CD4-positive, alpha-beta T cell treated with Interleukin-6 at 100 ng/mL for 8 hours (primary cell): ENCODE data around the gene MOK.
A peak's percentile ranks its signal among the peaks of the same experiment; 100 is the strongest.
"Not testable (repeated sequence)": the region's sequence is repeated elsewhere in the genome, so short reads cannot be mapped to it uniquely, and the experiment has no call there.

ENCODE experiments used
- DNase-seq: peaks from one replicate; pipeline ENCODE4 v3.0.0-alpha.2; 2020; ENCODE audit warnings: mixed read lengths, low spot score

The MOK gene

GRCh38 chr14:102321456-102322422 is 16.8 kb upstream of the MOK start:
- no peak for DNase-seq

GRCh38 chr14:102320671-102321455 is 15.9 kb upstream of the MOK start:
- DNase-seq = no peak

- DNase-seq = peak; percentile 31
These were observed 15.2 kb upstream of the MOK start for GRCh38 chr14:102320033-102320660.

DNA sequence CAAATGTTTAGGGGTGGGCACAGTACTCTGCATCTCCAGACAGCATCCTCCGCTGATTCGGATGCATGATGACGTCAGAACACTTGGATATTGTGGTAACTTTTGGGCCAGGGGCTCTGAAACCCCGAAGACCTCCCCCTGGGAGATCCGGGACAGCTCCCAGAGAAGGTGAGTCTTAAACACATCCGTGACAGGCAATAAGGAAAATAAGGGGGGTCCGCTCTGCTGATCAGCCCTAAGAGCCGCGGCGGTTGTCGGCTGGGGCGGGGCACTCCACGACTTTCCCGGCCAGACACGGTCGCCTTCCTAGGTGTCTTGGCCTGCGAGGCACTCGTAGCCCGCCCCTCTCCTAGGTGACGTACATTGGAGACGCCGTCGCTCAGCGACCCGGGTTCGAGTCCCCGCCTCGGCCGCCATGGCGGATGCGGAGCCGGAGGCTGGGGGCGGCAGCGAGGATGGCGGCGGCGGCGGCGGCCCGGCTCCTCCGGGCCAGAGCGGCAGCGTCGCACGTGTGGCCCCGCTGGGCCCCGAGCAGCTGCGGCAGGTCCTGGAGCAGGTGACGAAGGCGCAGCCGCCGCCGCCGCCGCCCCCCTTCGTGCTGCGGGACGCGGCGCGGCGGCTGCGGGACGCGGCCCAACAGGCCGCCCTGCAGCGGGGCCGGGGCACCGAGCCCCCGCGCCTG is 14.5 kb upstream of the MOK start, which contains the start of gene ZNF839:
Gene ZNF839 (plus strand): TSS at position 396 of the 682 bp plus-strand sequence. CDS start 20 bp downstream, at position 416.
- DNase-seq = peak; percentile 91

GRCh38 chr14:102318781-102319276 is 13.9 kb upstream of the MOK start:
- no peak for DNase-seq

DNA sequence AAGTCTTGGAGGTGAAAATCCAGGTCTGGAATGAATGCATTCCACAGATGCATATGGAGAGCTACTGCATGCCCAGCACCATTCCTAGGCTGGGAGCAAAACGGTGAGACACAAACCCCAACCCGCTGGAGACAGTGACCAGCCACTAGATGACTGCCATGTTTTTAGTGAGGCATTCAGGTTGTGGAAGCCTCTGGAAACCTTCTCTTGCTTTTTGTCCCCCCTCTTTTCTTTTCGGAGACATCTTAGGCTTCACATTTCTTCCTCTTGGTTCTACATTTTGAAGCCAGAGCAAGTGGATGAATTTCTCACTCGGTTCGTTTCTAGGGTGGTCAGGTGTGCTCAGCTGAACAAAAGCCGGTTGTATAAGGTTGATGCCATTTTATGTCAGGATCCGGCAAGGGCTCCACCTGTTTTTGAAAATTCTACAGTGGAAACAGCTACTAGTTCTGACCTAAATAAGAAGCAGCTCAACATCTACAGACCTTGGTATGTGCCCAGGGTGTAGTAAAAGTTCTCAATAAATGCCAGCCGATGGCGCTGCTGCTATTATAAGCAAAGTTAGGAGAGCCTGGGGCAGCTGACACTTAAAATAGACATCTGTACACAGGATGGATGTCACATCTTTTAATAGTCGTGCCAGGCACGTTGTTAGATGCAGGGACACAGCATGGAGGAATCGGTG is 12.7 kb upstream of the MOK start:
- no peak for DNase-seq

GRCh38 chr14:102316743-102317563 is 12.0 kb upstream of the MOK start:
- DNase-seq = peak; percentile 93

DNA sequence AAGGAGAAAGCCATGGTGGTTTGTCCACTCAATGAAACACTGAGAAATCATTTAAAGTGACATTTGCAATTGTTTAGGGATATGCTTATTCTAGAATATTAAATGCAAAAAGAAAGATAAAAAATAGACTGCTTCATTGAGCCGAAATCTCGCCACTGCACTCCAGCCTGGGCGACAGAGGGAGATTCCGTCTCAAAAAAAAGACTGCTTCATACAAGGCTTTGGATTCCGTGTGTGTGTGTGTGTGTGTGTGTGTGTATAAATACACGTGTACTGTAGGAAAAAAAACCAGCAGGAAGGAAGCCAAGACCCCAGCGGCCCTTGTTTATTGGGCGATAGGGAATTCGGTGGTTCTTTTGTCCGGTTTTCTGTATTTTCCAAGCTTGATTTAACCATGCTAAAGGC is 11.4 kb upstream of the MOK start:
- DNase-seq = peak; percentile 21

- no peak for DNase-seq
These were observed 10.2 kb upstream of the MOK start for GRCh38 chr14:102315121-102315520.

DNA sequence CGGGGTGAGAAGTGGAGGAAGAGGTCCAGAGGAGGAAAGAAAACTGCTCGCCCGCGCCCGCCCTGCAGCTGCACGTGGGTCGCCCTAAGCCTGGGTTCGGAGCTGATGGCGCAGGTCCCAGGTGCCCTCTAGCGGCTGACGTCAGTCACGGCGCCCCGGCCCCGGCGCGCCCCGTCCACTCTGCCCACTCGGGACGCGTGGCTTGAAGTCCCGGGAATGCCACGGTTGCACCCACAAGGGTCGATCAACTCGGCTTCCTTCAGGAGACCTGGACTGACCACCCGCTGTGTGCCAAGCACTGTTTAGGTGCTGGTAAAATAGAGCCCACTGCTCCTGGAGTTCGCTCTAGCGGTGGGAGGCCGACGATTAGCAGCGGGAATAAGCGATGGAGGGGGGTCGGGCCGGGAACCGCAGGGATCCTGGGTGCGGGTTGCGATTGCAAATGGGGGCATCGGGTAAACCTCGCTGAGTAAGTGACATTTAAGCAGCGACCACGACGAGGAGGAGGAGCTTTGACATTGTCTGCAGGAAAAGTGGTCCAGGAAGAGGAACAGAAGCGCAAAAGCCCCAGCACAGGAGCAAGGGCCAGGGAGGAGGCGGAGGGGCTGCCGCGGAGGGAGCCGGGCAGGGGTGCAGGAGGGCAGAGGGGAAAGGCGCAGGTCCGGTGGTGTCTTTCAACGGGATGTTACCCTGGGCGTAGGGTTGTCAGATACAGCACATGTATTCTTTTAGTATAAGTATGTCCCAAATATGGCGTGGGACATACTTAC is 9.5 kb upstream of the MOK start:
- DNase-seq = peak; percentile 82

DNA sequence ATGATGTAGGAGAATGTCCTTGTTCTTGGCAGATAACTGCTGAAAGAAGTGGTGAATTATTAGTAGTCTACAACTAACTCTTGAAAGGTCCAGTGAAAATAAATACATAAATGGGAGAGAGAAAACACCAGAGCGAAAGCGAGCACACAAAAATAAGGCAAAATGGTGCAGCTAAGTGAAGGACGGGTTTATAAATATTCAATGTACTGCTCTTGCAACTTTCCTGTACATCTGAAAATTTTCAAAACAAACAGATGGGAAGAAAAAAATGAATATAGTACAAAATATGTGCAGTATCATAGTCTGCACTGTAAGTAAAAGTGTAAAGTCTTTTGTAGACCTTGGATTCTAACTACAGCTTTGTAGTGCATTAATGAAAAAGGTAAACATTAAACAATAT is 1.3 kb downstream of the MOK start:
- DNase-seq = no peak

DNA sequence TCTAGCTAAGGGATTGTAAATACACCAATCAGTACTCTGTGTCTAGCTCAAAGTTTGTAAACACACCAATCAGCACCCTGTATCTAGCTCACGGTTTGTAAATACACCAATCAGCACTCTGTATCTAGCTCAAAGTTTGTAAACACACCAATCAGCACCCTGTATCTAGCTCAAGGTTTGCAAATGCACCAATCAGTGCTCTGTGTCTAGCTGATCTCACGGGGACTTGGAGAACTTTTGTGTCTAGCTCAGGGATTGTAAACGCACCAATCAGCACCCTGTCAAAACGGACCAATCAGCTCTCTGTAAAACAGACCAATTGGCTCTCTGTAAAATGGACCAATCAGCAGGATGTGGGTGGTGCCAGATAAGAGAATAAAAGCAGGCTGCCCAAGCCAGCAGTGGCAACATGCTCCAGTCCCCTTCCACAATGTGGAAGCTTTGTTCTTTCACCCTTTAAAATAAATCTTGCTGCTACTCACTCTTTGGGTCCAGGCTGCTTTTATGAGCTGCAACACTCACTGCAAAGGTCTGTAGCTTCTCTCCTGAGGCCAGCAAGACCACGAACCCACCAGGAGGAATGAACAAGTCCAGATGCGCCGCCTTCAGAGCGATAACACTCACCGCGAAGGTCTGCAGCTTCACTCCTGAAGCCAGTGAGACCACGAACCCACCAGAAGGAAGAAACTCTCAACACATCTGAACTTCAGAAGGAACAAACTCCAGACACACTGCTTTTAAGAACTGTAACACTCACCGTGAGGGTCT is 6.5 kb downstream of the MOK start:
- DNase-seq = not testable (repeated sequence)

DNA sequence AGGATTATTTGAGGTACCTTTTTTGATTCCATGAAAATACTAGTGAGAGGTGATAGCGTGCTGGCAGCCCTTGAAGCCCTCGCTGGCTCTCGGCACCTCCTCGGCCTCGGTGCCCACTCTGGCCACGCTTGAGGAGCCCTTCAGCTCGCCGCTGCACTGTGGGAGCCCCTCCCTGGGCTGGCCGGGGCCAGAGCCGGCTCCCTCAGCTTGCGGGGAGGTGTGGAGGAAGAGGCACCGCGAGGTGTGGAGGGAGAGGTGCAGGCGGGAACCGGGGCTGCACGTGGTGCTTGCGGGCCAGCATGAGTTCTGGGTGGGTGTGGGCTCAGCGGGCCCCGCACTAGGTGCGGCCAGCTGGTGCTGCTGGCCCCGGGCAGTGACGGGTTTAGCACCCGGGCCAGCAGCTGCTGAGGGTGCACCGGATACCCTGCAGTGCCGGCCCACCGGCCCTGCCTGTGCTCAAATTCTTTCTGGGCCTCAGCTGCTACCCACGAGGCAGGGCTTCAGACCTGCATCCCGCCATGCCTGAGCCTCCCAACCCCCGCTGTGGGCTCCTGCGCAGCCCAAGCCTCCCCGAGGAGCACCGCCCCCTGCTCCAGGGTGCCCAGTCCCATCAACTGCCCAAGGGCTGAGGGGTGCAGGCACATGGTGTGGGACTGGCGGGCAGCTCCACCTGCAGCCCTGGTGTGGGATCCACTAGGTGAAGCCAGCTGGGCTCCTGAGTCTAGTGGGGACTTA is 7.4 kb downstream of the MOK start:
- no peak for DNase-seq

DNA sequence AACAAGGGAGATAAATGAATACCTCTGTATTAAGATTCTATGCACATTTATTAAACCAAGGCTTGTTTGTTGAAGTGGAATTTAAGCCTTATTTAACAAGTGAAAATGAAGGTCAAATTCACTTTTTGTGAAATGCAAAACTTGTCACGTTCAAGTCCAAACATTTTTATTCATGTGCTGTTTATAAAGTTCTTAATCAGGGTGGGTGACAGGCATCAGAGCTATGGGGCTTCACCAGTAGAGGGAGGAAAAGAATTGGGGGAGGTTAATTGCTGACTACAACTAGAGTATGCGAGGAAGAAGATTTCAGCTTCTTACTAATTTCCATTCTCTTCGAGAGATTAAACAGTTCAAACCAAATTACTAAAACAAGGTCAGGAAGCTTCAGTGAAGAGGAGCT is 9.7 kb downstream of the MOK start:
- no peak for DNase-seq

- no peak for DNase-seq
These were observed 11.2 kb downstream of the MOK start for GRCh38 chr14:102293781-102294180.

DNA sequence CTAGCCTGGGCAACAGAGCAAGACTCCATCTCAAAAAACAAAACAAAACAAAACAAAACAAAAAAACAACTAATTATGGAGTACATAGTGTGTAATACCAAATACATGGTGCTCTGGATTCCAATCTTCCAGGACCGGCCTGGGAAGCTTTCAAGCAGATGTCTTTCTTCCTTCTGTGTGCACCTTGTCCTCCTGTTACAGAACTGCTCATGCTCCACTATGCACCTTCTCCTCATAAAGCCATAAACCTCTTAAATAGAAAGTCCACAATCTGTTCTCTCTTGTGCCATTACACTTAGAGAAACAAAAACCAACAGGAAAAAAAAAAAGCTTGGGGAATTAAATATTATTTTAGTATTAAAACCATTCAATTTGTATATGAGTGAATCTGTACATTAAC is 12.5 kb downstream of the MOK start:
- no peak for DNase-seq

DNA sequence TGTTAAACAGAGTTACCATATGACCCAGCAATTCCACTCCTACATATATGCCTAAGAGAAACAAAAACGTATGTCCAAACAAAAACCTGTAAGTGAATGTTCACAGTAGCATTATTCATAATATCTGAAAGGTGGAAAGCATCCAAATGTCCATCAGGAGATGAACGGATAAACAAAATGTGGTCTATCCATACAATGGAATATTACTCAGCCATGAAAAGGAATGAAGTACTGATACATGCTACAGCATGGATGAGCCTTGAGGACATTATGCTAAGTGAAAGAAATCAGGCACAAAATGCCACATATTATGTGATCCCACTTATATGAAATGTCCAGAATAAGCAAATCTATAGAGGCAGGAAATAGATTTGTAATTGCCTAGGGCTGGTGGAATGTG is 16.8 kb downstream of the MOK start:
- DNase-seq = no peak

DNA sequence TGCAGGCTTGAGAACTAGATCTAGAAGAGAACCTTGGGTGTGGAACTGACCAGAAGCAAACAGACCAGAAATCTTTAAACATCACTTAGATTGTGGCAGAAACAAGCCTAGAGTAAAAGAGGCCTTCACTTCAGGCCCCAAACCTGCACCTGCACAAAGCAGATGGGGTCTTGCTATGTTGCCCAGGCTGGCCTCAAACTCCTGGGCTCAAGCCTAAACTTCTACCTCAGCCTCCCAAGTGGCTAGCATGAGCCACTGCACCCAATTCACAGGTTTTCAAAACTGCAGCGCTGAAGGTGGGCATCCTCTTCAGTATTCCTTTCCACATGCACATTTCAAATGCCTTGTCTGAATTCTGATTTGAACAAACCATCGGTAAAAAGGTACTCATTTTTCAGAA is 19.9 kb downstream of the MOK start:
- DNase-seq = no peak
